Astrocyte (in vitro differentiated cells and primary cell): ENCODE results near the gene ITSN1. TPM values are rescaled to one million over a fixed set of nuclear protein-coding genes. Genes with fewer than 3 reads are reported as not detected.

Experiments used
- DNase-seq: peaks from one replicate; pipeline ENCODE4 v3.0.0-alpha.2; 2010; ENCODE audit warnings: low read depth
- FAIRE-seq: peaks from 2 replicates; lab custom pipeline; 2011; peaks lifted over from hg19 to GRCh38; lab: Jason Lieb, UNC
- H2AFZ ChIP-seq: 2 replicates; pipeline ENCODE4 v1.6.0; 2012; ENCODE audit warnings: low read depth, low read length, inconsistent platforms
- H3K27ac ChIP-seq: 2 replicates; pipeline ENCODE4 v1.5.1; 2011; ENCODE audit warnings: low read depth, low read length, inconsistent platforms
- H3K27me3 ChIP-seq: 2 replicates; pipeline ENCODE4 v1.6.0; 2011; ENCODE audit warnings: low read length, inconsistent platforms; ENCODE audit not compliant: insufficient read depth
- H3K36me3 ChIP-seq: 2 replicates; pipeline ENCODE4 v1.5.1; 2011; ENCODE audit warnings: low read length, inconsistent platforms; ENCODE audit not compliant: insufficient read depth
- H3K4me1 ChIP-seq: 2 replicates; pipeline ENCODE4 v1.5.1; 2011; ENCODE audit warnings: low read length, inconsistent platforms; ENCODE audit not compliant: insufficient read depth
- H3K4me2 ChIP-seq: 2 replicates; pipeline ENCODE4 v1.6.0; 2012; ENCODE audit warnings: low read length, inconsistent platforms
- H3K4me3 ChIP-seq: 2 replicates; pipeline ENCODE4 v1.5.1; 2011; ENCODE audit warnings: low read depth, mild to moderate bottlenecking, low read length, inconsistent platforms; ENCODE audit not compliant: insufficient read depth
- H3K79me2 ChIP-seq: 2 replicates; pipeline ENCODE4 v1.6.0; 2012; ENCODE audit warnings: mild to moderate bottlenecking, low read length, inconsistent platforms; ENCODE audit not compliant: insufficient read depth
- H3K9ac ChIP-seq: 2 replicates; pipeline ENCODE4 v1.6.0; 2012; ENCODE audit warnings: mild to moderate bottlenecking, low read length, inconsistent platforms
- H3K9me3 ChIP-seq: 2 replicates; pipeline ENCODE4 v1.5.1; 2012; ENCODE audit warnings: low read depth, mild to moderate bottlenecking, low read length, inconsistent platforms; ENCODE audit not compliant: insufficient read depth
- H4K20me1 ChIP-seq: 2 replicates; pipeline ENCODE4 v1.6.0; 2012; ENCODE audit warnings: low read length, inconsistent platforms; ENCODE audit not compliant: insufficient read depth
- H3K27ac Mint-ChIP-seq: one replicate; pipeline ENCODE4 v1.8.0; 2021; ENCODE audit warnings: mild to moderate bottlenecking, mixed read lengths; ENCODE audit not compliant: unreplicated experiment
- H3K27me3 Mint-ChIP-seq: one replicate; pipeline ENCODE4 v1.8.0; 2021; ENCODE audit warnings: low read depth, mixed read lengths; ENCODE audit not compliant: unreplicated experiment
- H3K36me3 Mint-ChIP-seq: one replicate; pipeline ENCODE4 v1.8.0; 2021; ENCODE audit warnings: low read depth, mixed read lengths; ENCODE audit not compliant: unreplicated experiment
- H3K4me1 Mint-ChIP-seq: one replicate; pipeline ENCODE4 v1.8.0; 2021; ENCODE audit warnings: low read depth, mixed read lengths; ENCODE audit not compliant: unreplicated experiment
- H3K4me3 Mint-ChIP-seq: one replicate; pipeline ENCODE4 v1.8.0; 2021; ENCODE audit warnings: mild to moderate bottlenecking, moderate library complexity, mixed read lengths; ENCODE audit not compliant: unreplicated experiment
- H3K9me3 Mint-ChIP-seq: one replicate; pipeline ENCODE4 v1.8.0; 2021; ENCODE audit warnings: mild to moderate bottlenecking, mixed read lengths; ENCODE audit not compliant: unreplicated experiment
- CTCF ChIP-seq: IDR thresholded peaks from 2 replicates; pipeline ENCODE4 v1.5.1; 2011; ENCODE audit warnings: low read depth, mild to moderate bottlenecking, inconsistent platforms, low read length, moderate library complexity; ENCODE audit not compliant: insufficient read depth
- EZH2 ChIP-seq: IDR thresholded peaks from 2 replicates; pipeline ENCODE4 v1.6.1; 2012; ENCODE audit warnings: mild to moderate bottlenecking, low read length, inconsistent platforms; ENCODE audit not compliant: insufficient read depth
- total RNA-seq: library from RNA; stranded (reverse); gene quantifications from 2 replicates; pipeline ENCODE4 v1.2.1, GENCODE V29; 2021

Gene ITSN1
- total RNA-seq, 1 donor from 2014 or later: 77.3 TPM

DNA sequence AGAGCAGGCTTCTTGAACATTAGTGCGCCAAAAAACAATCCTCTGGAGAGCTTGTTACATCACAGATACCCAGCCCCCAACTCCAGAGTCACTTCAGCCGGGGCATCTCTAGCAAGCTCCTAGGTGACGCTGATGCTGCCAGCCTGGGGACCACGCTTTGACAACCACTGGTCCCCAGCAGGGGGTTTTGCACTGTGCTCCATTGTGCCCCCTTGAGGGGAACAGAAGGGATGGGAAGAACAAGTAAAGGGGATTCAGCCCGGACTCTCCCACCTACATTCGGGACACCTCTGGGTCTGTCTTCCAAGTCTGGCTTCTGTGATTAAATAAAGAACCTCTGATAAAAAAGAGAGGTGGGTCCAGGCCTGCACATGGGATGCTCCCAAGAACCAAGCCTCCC, 212.9 kb downstream of the ITSN1 start:
- H3K4me1 ChIP-seq: no peaks in the 10 kb centered on the region
- H3K27me3 ChIP-seq: peaks cover 3% of the 10 kb centered on the region
- no peak overlapping the region for H3K27ac Mint-ChIP-seq
- H3K9me3 ChIP-seq: no peaks in the 10 kb centered on the region
- FAIRE-seq (no peak), DNase-seq (no peak)
- no peaks in the 10 kb centered on the region for H3K36me3 ChIP-seq
- H3K4me1 Mint-ChIP-seq: peaks cover 5% of the 10 kb centered on the region
- no peak overlapping the region for H2AFZ ChIP-seq
- H3K9ac ChIP-seq: no peak overlapping the region
- H3K27ac ChIP-seq: no peak overlapping the region
- H3K4me3 Mint-ChIP-seq: no peak overlapping the region
- no peak overlapping the region for H3K4me2 ChIP-seq
- peaks cover 19% of the 10 kb centered on the region for H3K27me3 Mint-ChIP-seq
- peaks cover 3% of the 10 kb centered on the region for H3K9me3 Mint-ChIP-seq
- H3K36me3 Mint-ChIP-seq: no peaks in the 10 kb centered on the region
- no peaks in the 10 kb centered on the region for H3K79me2 ChIP-seq
- H4K20me1 ChIP-seq: no peaks in the 10 kb centered on the region
- H3K4me3 ChIP-seq: no peak overlapping the region
- no peak for TF ChIP-seq EZH2
- TF ChIP-seq CTCF: no peak

- FAIRE-seq: no peak
- peaks cover 16% of the 10 kb centered on the region for H3K27me3 Mint-ChIP-seq
- no peaks in the 10 kb centered on the region for H3K79me2 ChIP-seq
- H3K27me3 ChIP-seq: peaks cover 3% of the 10 kb centered on the region
- H3K4me2 ChIP-seq: no peak overlapping the region
- no peaks in the 10 kb centered on the region for H3K4me1 ChIP-seq
- no peak for TF ChIP-seq EZH2
- no peak for TF ChIP-seq CTCF
- peaks cover 3% of the 10 kb centered on the region for H3K9me3 Mint-ChIP-seq
- no peak overlapping the region for H3K9ac ChIP-seq
- no peaks in the 10 kb centered on the region for H3K36me3 ChIP-seq
- H3K36me3 Mint-ChIP-seq: no peaks in the 10 kb centered on the region
- no peak overlapping the region for H3K4me3 ChIP-seq
- H3K27ac ChIP-seq: no peak overlapping the region
- H4K20me1 ChIP-seq: no peaks in the 10 kb centered on the region
- no peaks in the 10 kb centered on the region for H3K9me3 ChIP-seq
- DNase-seq: no peak
- no peak overlapping the region for H2AFZ ChIP-seq
- H3K27ac Mint-ChIP-seq: no peak overlapping the region
- H3K4me3 Mint-ChIP-seq: no peak overlapping the region
- peaks cover 5% of the 10 kb centered on the region for H3K4me1 Mint-ChIP-seq
These were observed 214.7 kb downstream of the ITSN1 start for GRCh38 chr21:33856893-33857527.

GRCh38 chr21:33857846-33858666, 215.8 kb downstream of the ITSN1 start:
- no peak for FAIRE-seq
- no peak overlapping the region for H3K4me3 Mint-ChIP-seq

More at GRCh38 chr21:33857846-33858666, 215.8 kb downstream of the ITSN1 start:
- H3K9me3 ChIP-seq: no peaks in the 10 kb centered on the region
- no peak overlapping the region for H3K27ac ChIP-seq
- no peak for TF ChIP-seq EZH2
- no peak for TF ChIP-seq CTCF
- H3K36me3 ChIP-seq: no peaks in the 10 kb centered on the region
- no peaks in the 10 kb centered on the region for H3K79me2 ChIP-seq
- Mint-ChIP-seq H3K9me3 (peaks cover 3% of the 10 kb centered on the region), H3K27ac (no peak overlapping the region), H3K4me1 (peaks cover 5% of the 10 kb centered on the region), H3K27me3 (peaks cover 16% of the 10 kb centered on the region), H3K36me3 (no peaks in the 10 kb centered on the region)
- H4K20me1 ChIP-seq: no peaks in the 10 kb centered on the region
- no peak overlapping the region for H3K4me2 ChIP-seq
- H3K4me3 ChIP-seq: no peak overlapping the region
- H3K9ac ChIP-seq: no peak overlapping the region
- no peak for DNase-seq
- no peak overlapping the region for H2AFZ ChIP-seq
- H3K4me1 ChIP-seq: no peaks in the 10 kb centered on the region
- peaks cover 3% of the 10 kb centered on the region for H3K27me3 ChIP-seq
